Ishikawa (cell line): ENCODE data around the gene CHM.

Experiments
- TAF1 ChIP-seq: IDR thresholded peaks from 2 replicates; pipeline ENCODE4 v1.6.1; 2012; ENCODE audit warnings: low read depth, mild to moderate bottlenecking
- TCF12 ChIP-seq: IDR thresholded peaks from 2 replicates; pipeline ENCODE4 v1.6.1; 2012; ENCODE audit warnings: low read depth
- TF ChIP-seq, protein P1 (sequence below): IDR thresholded peaks from 2 replicates; pipeline ENCODE4 v1.6.1; 2012; ENCODE audit warnings: low read depth, mild to moderate bottlenecking

DNA sequence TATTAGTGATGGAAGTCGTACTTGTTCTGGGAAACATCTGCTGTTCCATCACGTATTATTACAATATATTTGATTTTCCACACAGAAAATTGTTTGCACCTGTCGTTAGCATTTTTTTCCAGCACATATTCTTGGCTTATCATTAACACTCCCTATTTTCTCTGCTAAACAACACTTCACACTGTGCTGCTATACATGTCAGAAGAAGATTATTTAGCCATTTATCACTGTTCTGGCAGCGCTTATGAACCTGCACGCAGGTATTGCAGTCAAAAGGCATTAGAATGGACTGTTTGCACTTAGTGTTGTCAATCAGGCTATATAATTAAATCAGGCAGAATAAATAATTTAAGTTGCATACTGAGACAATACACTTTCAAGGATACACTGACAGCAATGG is 218.6 kb downstream of the CHM start:
- TF ChIP-seq TCF12 = no peak
- no peak for TF ChIP-seq TAF1
- TF ChIP-seq, protein P1, sequence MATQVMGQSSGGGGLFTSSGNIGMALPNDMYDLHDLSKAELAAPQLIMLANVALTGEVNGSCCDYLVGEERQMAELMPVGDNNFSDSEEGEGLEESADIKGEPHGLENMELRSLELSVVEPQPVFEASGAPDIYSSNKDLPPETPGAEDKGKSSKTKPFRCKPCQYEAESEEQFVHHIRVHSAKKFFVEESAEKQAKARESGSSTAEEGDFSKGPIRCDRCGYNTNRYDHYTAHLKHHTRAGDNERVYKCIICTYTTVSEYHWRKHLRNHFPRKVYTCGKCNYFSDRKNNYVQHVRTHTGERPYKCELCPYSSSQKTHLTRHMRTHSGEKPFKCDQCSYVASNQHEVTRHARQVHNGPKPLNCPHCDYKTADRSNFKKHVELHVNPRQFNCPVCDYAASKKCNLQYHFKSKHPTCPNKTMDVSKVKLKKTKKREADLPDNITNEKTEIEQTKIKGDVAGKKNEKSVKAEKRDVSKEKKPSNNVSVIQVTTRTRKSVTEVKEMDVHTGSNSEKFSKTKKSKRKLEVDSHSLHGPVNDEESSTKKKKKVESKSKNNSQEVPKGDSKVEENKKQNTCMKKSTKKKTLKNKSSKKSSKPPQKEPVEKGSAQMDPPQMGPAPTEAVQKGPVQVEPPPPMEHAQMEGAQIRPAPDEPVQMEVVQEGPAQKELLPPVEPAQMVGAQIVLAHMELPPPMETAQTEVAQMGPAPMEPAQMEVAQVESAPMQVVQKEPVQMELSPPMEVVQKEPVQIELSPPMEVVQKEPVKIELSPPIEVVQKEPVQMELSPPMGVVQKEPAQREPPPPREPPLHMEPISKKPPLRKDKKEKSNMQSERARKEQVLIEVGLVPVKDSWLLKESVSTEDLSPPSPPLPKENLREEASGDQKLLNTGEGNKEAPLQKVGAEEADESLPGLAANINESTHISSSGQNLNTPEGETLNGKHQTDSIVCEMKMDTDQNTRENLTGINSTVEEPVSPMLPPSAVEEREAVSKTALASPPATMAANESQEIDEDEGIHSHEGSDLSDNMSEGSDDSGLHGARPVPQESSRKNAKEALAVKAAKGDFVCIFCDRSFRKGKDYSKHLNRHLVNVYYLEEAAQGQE = no peak
